ENCODE measurements around the gene CCNY.
A peak's percentile ranks its signal among the peaks of the same experiment; 100 is the strongest.

Gene CCNY

DNA sequence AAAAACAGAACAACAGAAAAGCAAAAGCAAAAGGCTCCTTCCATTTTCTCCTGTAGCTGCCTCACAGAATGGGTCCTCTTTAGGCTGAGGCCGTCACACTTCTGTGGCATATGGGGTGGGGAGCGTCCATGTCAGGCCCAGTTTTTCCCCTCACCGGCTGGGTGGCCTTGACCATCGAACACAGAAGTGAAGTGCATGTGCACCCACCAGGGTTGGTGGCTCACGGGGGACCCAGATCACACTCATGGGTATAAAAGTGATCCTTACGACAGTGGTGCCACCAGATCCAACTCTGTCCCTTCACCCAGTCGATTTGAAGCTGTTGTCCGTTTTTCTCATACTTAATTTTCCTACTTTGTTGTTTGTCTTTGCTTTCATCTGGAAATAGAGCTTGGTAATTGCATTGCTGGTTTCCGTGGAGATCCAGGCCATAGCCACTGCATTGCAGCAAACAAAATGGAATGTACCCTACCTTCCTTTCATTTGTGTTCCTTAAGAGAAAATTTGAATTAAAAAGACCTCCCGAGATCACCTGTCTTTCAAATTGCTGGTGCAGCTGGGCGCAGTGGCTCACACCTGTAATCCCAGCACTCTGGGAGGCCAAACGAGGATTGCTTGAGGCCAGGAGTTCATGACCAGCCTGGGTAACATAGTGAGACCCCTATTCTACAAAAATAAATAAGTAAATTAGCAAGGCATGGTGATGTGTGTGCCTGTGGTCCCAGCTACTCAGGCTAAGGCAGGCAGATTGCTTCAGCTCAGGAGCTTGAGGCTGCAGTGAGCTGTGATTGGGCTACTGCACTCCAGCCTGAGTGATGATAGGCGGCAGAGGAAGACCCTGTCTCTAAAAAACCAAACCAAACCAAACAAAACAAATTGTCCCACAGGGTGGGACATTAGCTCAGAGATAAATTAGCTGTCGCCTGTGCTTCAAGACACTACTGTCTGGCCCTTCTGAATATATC, 258.1 kb downstream of the CCNY start:
- no peak for DNase-seq

DNA sequence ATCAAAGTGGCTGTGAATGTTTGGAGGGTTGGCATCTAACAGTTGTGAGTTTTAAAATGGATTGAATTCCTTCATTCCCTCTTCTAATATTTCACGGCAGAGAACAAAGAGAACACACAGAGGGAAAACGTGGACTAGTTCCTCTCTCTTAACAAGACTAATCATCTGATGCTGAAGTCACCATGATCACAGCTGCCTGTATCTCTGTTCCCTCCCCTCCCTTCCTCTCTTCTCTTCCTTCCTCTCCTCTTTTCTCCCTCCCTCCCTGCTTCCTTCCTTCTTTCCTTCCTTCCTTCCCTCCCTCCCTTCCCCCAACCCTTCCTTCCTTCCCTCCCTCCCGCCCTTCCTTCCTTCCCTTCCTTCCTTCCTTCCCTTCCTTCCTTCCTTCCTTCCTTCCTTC, 258.8 kb downstream of the CCNY start:
- DNase-seq = no peak

DNA sequence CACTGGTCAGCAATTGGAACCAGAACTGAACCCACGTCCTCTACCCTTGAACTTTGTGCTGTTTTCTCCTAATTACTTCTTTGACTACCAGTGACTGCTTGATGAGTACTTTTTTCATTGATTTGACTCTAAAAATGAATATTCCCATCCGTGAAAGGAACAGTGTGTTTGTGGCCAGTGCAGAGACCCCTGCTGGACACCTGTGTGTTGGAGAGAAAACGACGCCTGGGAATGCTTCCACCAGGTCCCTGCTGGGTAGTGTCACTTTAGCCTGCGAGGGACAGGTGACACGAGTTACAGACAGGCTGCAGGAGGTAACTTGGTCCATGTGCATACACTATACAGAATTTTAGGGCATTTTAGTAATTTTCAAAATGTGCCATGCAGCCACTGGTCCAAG, 262.1 kb downstream of the CCNY start:
- no peak for DNase-seq

DNA sequence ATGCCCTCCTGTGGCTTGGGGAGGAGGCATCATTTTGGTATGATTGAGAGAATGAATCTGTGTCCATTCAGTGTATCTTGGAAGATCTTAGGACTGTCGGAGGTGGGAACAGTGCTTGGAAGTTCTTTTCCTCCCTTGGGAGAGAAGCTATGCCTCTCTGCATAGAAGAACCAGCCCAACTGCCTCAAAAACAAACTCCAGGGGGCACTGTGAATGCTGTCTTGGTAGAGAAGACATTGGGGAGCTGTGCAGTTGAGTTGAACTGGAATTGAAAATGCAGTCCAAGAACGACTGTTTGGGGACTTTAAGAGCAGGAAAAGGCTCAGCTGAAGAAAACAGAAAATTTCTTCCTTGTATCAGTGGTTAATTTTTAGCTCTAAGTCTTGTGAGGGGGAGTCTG, 263.9 kb downstream of the CCNY start:
- no peak for DNase-seq

DNA sequence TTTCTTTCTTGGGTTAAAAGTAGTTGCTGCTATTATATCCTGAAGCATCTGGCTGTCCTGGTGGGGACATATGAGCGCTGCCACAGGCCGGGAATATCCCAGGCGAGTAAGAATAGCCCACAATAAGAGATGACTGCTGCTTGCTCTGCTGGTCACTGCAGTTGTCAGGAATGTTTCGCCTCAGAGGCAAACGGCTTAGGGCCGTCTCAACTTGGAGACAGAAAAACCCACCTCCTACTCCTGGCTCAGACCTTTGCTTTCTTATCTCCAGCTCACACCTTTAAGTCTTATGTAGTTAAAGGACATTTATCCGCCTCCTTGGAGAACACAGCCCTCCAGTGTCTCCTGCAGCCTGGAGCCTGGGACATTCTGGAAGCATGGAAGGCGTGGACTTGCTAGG, 268.9 kb downstream of the CCNY start, which contains the start of gene GJD4:
GJD4 (plus strand) TSS at position 151 of the 400 bp plus-strand sequence; CDS start at position 378, 227 bp downstream.
- no peak for DNase-seq

DNA sequence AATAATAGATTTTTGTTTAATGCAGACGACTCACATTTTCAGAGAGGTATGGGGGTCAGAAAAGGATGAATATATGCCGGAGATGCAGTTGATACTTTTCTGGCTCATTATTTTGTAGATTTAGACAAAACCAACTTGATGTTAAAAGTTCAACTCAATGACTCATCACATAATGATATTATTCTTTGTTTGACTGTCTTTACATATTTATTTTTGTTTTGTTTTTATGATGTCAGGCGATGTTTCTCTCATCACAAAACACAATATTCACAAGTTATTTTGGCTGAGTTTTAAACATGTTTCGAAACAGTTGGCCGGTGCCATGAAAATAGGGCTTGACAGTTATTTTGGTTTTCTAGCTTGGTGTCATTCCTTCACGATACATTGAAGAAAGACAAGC, 270.1 kb downstream of the CCNY start:
- DNase-seq = peak; percentile 13

DNA sequence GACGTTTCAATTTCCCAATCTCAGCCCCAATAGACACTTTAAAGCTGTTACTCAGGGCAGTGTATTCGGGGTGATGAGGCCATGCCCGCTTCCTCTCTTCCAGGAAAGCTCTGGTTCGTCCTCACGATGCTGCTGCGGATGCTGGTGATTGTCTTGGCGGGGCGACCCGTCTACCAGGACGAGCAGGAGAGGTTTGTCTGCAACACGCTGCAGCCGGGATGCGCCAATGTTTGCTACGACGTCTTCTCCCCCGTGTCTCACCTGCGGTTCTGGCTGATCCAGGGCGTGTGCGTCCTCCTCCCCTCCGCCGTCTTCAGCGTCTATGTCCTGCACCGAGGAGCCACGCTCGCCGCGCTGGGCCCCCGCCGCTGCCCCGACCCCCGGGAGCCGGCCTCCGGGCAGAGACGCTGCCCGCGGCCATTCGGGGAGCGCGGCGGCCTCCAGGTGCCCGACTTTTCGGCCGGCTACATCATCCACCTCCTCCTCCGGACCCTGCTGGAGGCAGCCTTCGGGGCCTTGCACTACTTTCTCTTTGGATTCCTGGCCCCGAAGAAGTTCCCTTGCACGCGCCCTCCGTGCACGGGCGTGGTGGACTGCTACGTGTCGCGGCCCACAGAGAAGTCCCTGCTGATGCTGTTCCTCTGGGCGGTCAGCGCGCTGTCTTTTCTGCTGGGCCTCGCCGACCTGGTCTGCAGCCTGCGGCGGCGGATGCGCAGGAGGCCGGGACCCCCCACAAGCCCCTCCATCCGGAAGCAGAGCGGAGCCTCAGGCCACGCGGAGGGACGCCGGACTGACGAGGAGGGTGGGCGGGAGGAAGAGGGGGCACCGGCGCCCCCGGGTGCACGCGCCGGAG, 271.4 kb downstream of the CCNY start:
- DNase-seq = peak; percentile 20

DNA sequence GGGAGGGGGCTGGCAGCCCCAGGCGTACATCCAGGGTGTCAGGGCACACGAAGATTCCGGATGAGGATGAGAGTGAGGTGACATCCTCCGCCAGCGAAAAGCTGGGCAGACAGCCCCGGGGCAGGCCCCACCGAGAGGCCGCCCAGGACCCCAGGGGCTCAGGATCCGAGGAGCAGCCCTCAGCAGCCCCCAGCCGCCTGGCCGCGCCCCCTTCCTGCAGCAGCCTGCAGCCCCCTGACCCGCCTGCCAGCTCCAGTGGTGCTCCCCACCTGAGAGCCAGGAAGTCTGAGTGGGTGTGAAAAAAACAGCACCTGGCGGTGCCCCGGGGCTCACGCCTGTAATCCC, 272.0 kb downstream of the CCNY start:
- DNase-seq = no peak

DNA sequence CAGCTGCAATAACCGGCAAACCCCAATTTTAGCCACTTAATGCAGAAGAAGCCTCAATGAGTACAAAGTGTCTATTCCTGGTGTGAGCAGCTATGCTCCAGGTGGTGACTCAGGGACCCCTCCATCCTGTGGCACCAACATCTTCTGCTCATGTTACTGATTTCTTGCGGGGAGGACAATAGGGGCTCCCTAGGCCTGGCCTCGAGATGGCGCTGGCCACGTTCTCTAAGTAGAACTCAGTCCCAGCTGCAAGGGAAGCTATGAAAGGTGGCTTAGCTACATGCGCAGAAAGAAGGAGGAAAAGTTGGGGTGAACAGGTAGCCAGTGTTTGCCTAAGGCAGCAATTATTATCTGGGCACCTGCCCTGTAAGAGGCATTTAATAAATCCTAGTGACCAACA, 275.4 kb downstream of the CCNY start:
- no peak for DNase-seq

DNA sequence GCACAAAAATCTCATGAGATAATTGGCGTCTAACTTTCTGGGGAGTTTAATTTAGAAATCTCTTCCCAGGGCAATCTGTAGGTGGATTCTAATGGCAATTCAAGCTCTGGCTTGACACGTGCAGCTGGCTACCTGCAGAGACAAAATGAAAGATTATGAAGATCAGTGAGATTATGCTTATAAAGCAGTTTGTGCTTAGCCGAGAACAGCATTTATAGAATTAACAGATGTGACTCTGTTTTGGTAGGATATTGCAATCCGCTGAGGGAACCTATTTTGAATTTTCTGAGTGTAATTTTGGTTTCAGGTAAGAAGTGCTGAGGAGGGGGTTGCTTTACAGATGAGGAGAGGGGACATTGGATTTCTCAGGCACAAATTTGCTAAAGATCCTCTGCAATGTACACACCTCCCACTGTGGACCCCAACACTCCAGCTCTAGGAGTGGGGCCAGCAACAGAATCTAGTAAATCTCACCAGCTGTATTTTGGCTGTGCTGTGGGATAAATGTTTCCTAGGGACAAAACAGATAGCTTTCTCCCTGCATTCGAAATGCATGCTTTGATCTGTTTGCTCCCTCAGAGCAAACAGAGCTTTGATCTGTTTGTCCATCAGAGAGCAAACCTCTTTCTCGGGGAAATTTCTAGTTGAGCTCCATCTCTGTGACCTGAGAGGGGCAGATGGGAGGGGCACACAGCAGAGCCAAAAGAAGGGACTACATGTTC, 276.2 kb downstream of the CCNY start:
- no peak for DNase-seq

DNA sequence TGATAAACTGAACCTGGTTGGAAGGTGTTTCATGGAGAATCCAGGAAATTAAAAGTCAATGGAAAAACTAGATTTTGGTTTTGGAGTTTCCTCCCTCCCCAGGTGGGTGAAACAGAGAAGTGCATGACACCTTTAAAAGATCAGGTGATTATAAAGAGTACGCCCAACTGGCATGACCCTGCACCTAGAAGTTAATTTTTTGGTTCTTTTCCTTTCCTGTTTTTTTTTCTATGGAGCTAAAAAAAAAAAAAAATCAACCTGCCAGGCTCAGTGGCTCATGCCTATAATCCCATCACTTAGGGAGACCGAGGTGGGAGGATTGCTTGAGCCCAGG, 276.8 kb downstream of the CCNY start:
- no peak for DNase-seq

DNA sequence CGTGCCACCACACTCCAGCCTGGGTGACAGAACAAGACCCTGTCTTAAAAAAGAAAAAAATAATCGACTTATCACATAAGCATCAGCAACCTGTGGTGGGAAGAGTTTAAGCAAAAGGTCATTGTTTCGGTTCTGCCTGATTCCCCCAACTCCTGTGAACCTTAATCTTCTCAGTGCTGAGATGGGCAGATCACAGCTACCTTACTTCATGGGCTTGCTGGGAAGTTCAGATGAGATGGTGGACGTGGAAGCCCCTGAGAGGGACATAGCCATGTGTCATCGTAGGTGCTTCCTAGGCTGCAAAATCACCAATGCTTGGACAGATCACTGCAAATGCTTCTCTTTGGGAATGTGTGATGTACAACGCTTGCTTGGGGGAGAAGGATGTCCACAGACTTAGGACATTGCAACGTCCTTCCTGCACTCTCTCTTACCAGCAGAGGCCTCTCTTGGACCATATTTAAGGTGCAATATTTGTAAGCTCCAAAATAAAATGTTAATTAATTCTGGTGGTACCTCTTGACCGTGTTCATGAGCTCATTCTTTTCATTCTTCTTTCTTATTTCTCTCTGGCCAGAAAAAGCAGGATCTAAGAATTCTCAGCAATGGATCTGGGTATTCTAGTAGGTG, 277.4 kb downstream of the CCNY start:
- peak; percentile 27 for DNase-seq

DNA sequence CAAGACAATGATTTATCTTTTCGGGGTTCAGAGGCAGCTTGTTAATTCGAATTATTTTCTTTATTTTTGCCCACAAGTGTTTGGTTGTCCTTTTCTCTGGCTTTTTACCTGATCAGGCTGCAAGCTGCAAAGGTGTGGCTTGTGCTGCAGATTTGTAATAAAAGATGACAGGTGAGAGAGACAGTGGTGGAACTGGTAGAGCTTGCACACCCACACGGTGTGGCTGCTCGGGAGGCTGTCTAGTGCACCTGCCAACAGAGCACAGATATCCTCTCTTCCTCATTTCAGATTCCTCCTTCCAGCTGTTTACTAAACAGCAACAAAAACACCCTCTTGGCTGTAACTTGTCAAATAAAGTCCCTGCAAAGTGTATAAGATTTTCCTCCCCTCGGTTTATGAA, 278.0 kb downstream of the CCNY start:
- DNase-seq = no peak
